ENCODE results near the gene NKAIN4. TPM values are rescaled to one million over a fixed set of nuclear protein-coding genes. Genes with fewer than 3 reads are reported as not detected.

NKAIN4 gene
- total RNA-seq, 1 experiment from 2014 or later = not detected

- no peak for DNase-seq (ENCODE audit: low spot score)
Observed at GRCh38 chr20:63194007-63194796, 60.1 kb downstream of the NKAIN4 start.

DNA sequence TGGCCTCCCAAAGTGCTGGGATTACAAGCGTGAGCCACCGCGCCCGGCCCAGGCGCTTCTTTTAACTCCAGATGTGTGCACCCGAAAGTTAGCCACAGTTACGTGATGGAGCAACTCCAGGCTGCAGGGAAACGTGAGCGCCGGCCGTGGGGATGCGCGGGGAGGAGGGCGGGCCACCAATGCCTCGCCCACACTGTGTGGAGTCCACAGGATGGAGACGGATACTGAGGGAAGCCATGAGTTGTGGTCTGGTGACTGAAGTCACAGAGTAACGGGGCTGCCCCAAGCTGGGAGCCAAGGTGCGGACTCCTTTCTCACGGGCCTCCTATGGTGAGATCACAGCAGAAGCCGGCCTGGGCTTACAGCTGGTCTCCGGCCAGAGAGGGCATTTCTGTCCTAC is 61.5 kb downstream of the NKAIN4 start:
- DNase-seq (ENCODE audit: low spot score) = no peak

GRCh38 chr20:63191400-63191799 is 62.9 kb downstream of the NKAIN4 start:
- DNase-seq (ENCODE audit: low spot score) = peak; percentile 83

GRCh38 chr20:63190828-63191227 is 63.4 kb downstream of the NKAIN4 start:
- DNase-seq (ENCODE audit: low spot score) = no peak

Other genes with a start within 250 kb of the NKAIN4 start
- not detected in 2 replicates for gene BHLHE23, start 247.5 kb downstream of the NKAIN4 start, total RNA-seq (2014; rRNA removed; shearing (Covaris generic))
- 21.7 and 27.0 TPM in 2 replicates for gene YTHDF1, start 38.3 kb downstream of the NKAIN4 start, total RNA-seq (2014; rRNA removed; shearing (Covaris generic))
- gene BIRC7, start 18.6 kb downstream of the NKAIN4 start, total RNA-seq (2014; rRNA removed; shearing (Covaris generic)) = 0.19 TPM in 1 of 2 replicates, not detected in the other
- 64.4 and 65.8 TPM in 2 replicates for gene ARFGAP1, start 18.4 kb upstream of the NKAIN4 start, total RNA-seq (2014; rRNA removed; shearing (Covaris generic))
- gene COL20A1, start 38.7 kb upstream of the NKAIN4 start, total RNA-seq (2014; rRNA removed; shearing (Covaris generic)) = 0.36 TPM in 1 of 2 replicates, not detected in the other
- gene CHRNA4, start 106.9 kb upstream of the NKAIN4 start, total RNA-seq (2014; rRNA removed; shearing (Covaris generic)) = 0.03 and 0.07 TPM in 2 replicates
- 0.31 and 0.36 TPM in 2 replicates for gene KCNQ2, start 218.2 kb upstream of the NKAIN4 start, total RNA-seq (2014; rRNA removed; shearing (Covaris generic))
- 88.1 and 91.0 TPM in 2 replicates for gene EEF1A2, start 244.6 kb upstream of the NKAIN4 start, total RNA-seq (2014; rRNA removed; shearing (Covaris generic))

Data from A172 (cell line).